GM23248 (cell line): ENCODE measurements around the gene CREB5. TPM values are rescaled to one million over a fixed set of nuclear protein-coding genes. Genes with fewer than 3 reads are reported as not detected.

Experiments used
- DNase-seq: peaks from one replicate; pipeline ENCODE4 v3.0.0-alpha.2; 2015
- H2AFZ ChIP-seq: fragments of 200-600 bp; sonication (generic); 2 replicates; pipeline ENCODE4 v1.6.1; 2016; ENCODE audit warnings: antibody characterized with exemption
- H3F3A ChIP-seq: fragments of 200-600 bp; sonication (generic); 2 replicates; pipeline ENCODE4 v1.6.1; 2016; ENCODE audit warnings: mild to moderate bottlenecking, antibody characterized with exemption, mixed run types; ENCODE audit not compliant: insufficient read depth
- H3K27ac ChIP-seq: fragments of 200-600 bp; sonication (generic); 2 replicates; pipeline ENCODE4 v1.5.1; 2016; ENCODE audit warnings: mild to moderate bottlenecking
- H3K27me3 ChIP-seq: fragments of 200-600 bp; sonication (generic); replicated peaks from 2 replicates; pipeline ENCODE4 v1.6.1; 2016; ENCODE audit warnings: mild to moderate bottlenecking; ENCODE audit not compliant: insufficient read depth
- H3K36me3 ChIP-seq: fragments of 200-600 bp; sonication (generic); 2 replicates; pipeline ENCODE4 v1.6.1; 2016; ENCODE audit warnings: low read depth, mild to moderate bottlenecking
- H3K4me1 ChIP-seq: fragments of 200-600 bp; sonication (generic); 2 replicates; pipeline ENCODE4 v1.6.1; 2016; ENCODE audit warnings: mild to moderate bottlenecking; ENCODE audit not compliant: insufficient read depth
- H3K4me2 ChIP-seq: fragments of 200-600 bp; sonication (generic); one replicate; pipeline ENCODE4 v1.6.1; 2016; ENCODE audit warnings: mild to moderate bottlenecking; ENCODE audit not compliant: unreplicated experiment
- H3K4me3 ChIP-seq: fragments of 200-600 bp; sonication (generic); 2 replicates; pipeline ENCODE4 v1.5.1; 2016; ENCODE audit warnings: mild to moderate bottlenecking
- H3K79me2 ChIP-seq: fragments of 200-600 bp; sonication (generic); 2 replicates; pipeline ENCODE4 v1.6.1; 2016; ENCODE audit warnings: mild to moderate bottlenecking; ENCODE audit not compliant: insufficient read depth
- H3K9ac ChIP-seq: fragments of 200-600 bp; sonication (generic); 2 replicates; pipeline ENCODE4 v1.6.1; 2016; ENCODE audit warnings: mild to moderate bottlenecking
- H3K9me2 ChIP-seq: fragments of 200-600 bp; sonication (generic); 2 replicates; pipeline ENCODE4 v1.6.1; 2016; ENCODE audit warnings: mixed run types, mild to moderate bottlenecking, moderate library complexity; ENCODE audit not compliant: insufficient read depth
- H3K9me3 ChIP-seq: fragments of 200-600 bp; sonication (generic); one replicate; pipeline ENCODE4 v1.6.1; 2017; ENCODE audit warnings: low read depth
- H4K20me1 ChIP-seq: fragments of 200-600 bp; sonication (generic); 2 replicates; pipeline ENCODE4 v1.6.0; 2016; ENCODE audit not compliant: insufficient read depth
- EZH2 ChIP-seq: fragments of 200-600 bp; sonication (generic); IDR thresholded peaks from 2 replicates; pipeline ENCODE4 v1.6.1; 2018; ENCODE audit warnings: antibody characterized with exemption, mild to moderate bottlenecking; ENCODE audit not compliant: insufficient read depth, poor library complexity, severe bottlenecking
- EZH2phosphoT487 ChIP-seq: fragments of 200-600 bp; sonication (generic); IDR thresholded peaks from 2 replicates; pipeline ENCODE4 v1.6.1; 2018; ENCODE audit warnings: antibody characterized with exemption, moderate library complexity, mild to moderate bottlenecking, low read depth; ENCODE audit not compliant: insufficient read depth
- WGBS, 2 experiments: methylation state at CpG; one replicate each; pipeline ENCODE4 v1.1.6; 2015 to 2017; ENCODE audit warnings: low lambda C conversion rate in 2 of 2, low coverage in 1 of 2; ENCODE audit errors: missing lambda C conversion rate in 2 of 2; 5-methylcytosine and 5-hydroxymethylcytosine counted together
- in situ Hi-C: fragments of 300-500 bp; cut with MboI; formaldehyde crosslinking; loops from 2 replicates; pipeline ENCODE4 v1.15.0; 2020
- polyA plus RNA-seq: library from polyadenylated mRNA; unstranded; fragments of >200 nt; fragmentation: Nextera tagmentation; extraction: Ambion mirVana; gene quantifications from 2 replicates; pipeline ENCODE4 v1.2.1, GENCODE V29; 2016
- total RNA-seq: library from RNA; depleted of rRNA; stranded (reverse); fragments of >200 nt; shearing (Covaris generic); gene quantifications from 2 replicates; pipeline ENCODE4 v1.2.3, GENCODE V29; 2014

CREB5 gene
- total and polyA plus RNA-seq, 2 experiments from 2014 or later = 13.6 to 19.2 TPM

DNA sequence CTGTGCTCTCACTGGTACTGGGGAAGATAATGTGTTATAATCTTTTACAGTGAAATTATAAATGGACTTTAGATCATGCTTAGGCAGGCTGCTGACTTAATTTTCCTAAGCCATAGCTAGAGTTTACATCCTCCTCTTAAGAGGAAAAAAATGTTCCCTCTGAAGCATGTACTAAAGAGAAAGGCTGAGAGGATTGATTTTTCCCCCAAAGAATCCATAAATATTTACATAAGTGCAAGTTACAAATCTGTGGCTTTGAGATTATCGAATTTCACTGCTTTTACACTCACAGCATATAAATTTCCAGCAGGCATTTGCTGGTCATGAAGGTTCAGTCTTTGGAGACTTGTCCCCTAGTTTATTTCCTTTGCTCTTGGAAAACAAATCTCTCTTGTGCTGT lies 43.7 kb downstream of the CREB5 start:
- in situ Hi-C loops = no loop called here
- no peak for DNase-seq

DNA sequence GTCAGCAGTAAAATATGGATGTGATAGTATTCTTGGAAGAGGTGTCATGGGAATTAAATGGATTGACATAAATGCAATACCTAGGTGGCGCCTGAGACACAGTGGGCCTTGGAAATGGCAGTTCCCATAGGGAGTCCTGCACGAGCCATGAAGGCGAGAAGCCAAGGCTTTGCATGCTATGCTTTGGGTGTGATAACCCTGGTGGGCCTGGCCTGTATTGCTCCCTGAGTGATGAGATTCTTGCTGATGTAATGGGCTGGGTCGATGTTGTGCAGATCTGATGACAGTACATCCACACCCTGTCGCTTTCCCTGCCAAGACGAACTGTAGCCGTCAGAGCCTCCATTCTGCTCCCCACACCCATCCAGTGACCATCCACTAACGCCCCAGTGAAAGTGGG lies 46.4 kb downstream of the CREB5 start:
- 66 to 68% methylated on average over 8 of the region's 8 CpGs for WGBS, 2 experiments
- no peak overlapping the region for H3K4me3 ChIP-seq
- no peaks in the 10 kb centered on the region for H3K9me3 ChIP-seq
- no peak overlapping the region for H2AFZ ChIP-seq
- no peaks in the 10 kb centered on the region for H3K36me3 ChIP-seq
- H3K27me3 ChIP-seq = no peaks in the 10 kb centered on the region
- DNase-seq = no peak
- in situ Hi-C loops = no loop called here
- H3K4me2 ChIP-seq = no peak overlapping the region
- no peaks in the 10 kb centered on the region for H4K20me1 ChIP-seq
- no peak overlapping the region for H3K9ac ChIP-seq
- H3K9me2 ChIP-seq = no peaks in the 10 kb centered on the region
- no peaks in the 10 kb centered on the region for H3F3A ChIP-seq
- H3K79me2 ChIP-seq = no peaks in the 10 kb centered on the region
- H3K27ac ChIP-seq = no peak overlapping the region
- H3K4me1 ChIP-seq = no peaks in the 10 kb centered on the region
- TF ChIP-seq EZH2phosphoT487 = no peak
- TF ChIP-seq EZH2 = no peak

More for the DNA sequence above, 43.7 kb downstream of the CREB5 start:
- no peak for TF ChIP-seq EZH2phosphoT487
- no peak for TF ChIP-seq EZH2
- H3K4me2 ChIP-seq = no peak overlapping the region
- no peaks in the 10 kb centered on the region for H4K20me1 ChIP-seq
- H3K9me3 ChIP-seq = no peaks in the 10 kb centered on the region
- H3F3A ChIP-seq = no peaks in the 10 kb centered on the region
- H3K4me1 ChIP-seq = no peaks in the 10 kb centered on the region
- H3K9ac ChIP-seq = no peak overlapping the region
- no peaks in the 10 kb centered on the region for H3K27me3 ChIP-seq
- H3K4me3 ChIP-seq = no peak overlapping the region
- 18 to 23% methylated on average over 1 of the region's 1 CpG for WGBS, 2 experiments
- H2AFZ ChIP-seq = no peak overlapping the region
- no peaks in the 10 kb centered on the region for H3K9me2 ChIP-seq
- H3K36me3 ChIP-seq = no peaks in the 10 kb centered on the region
- no peaks in the 10 kb centered on the region for H3K79me2 ChIP-seq
- no peak overlapping the region for H3K27ac ChIP-seq

DNA sequence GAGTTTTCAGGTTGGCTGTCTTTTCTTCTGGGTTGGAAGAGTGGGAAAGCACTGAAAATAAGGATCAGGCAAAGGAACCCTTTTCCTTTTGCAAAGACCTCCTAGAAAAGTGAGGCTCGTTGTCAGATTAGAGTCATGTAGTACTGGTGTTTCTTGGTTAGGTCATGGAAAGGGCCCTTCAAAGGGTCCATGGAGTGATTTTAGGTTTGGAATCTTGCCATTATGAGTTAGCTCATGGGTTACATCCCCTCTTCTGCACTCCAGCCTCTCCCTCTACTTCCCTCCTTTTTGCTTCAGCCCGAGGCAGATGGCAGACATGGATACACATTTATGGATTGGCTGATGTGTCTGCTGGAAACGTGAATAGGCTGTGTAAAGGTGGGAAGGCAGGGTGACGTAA lies 47.0 kb downstream of the CREB5 start:
- H3K36me3 ChIP-seq = no peaks in the 10 kb centered on the region
- H3K27me3 ChIP-seq = no peaks in the 10 kb centered on the region
- no peak overlapping the region for H3K4me3 ChIP-seq
- no peak overlapping the region for H2AFZ ChIP-seq
- in situ Hi-C loops = no loop called here
- H4K20me1 ChIP-seq = no peaks in the 10 kb centered on the region
- H3F3A ChIP-seq = no peaks in the 10 kb centered on the region
- no peak overlapping the region for H3K4me2 ChIP-seq
- H3K9me2 ChIP-seq = no peaks in the 10 kb centered on the region
- H3K4me1 ChIP-seq = no peaks in the 10 kb centered on the region
- H3K9me3 ChIP-seq = no peaks in the 10 kb centered on the region
- H3K79me2 ChIP-seq = no peaks in the 10 kb centered on the region
- no peak for DNase-seq
- TF ChIP-seq EZH2 (no peak), EZH2phosphoT487 (no peak)
- no peak overlapping the region for H3K27ac ChIP-seq
- WGBS, 2 experiments = 82 to 87% methylated on average over 4 of the region's 4 CpGs
- no peak overlapping the region for H3K9ac ChIP-seq

DNA sequence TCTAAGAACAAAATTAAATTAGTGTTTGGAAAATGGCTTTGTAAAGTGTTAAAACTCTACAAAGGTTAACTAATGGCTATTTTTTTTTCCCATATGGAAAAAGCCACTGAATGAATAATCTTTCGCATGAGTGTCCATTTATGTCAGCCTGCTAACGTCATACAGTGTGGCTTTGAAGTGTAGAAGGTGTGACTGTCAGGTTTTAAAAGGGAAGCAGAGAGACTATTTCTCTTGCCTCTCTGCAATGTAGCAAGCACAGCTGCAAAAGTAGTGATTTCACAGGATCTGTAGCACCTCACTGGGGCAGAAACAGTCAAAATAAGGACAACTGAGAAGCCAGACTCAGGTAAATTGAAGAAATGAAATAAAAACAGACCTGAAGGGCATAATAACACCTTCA lies 53.4 kb downstream of the CREB5 start:
- no peaks in the 10 kb centered on the region for H3K9me3 ChIP-seq
- H3K27me3 ChIP-seq = no peaks in the 10 kb centered on the region
- WGBS, 2 experiments = 66 to 77% methylated on average over 2 of the region's 2 CpGs
- H3F3A ChIP-seq = no peaks in the 10 kb centered on the region
- no peak overlapping the region for H3K27ac ChIP-seq
- in situ Hi-C loops = no loop called here
- H3K4me1 ChIP-seq = peaks cover 6% of the 10 kb centered on the region
- H3K9ac ChIP-seq = no peak overlapping the region
- no peaks in the 10 kb centered on the region for H3K79me2 ChIP-seq
- H2AFZ ChIP-seq = no peak overlapping the region
- DNase-seq = peak; percentile 2
- H3K4me2 ChIP-seq = no peak overlapping the region
- H3K9me2 ChIP-seq = no peaks in the 10 kb centered on the region
- H4K20me1 ChIP-seq = no peaks in the 10 kb centered on the region
- TF ChIP-seq EZH2phosphoT487 (no peak), EZH2 (no peak)
- H3K4me3 ChIP-seq = no peak overlapping the region
- no peaks in the 10 kb centered on the region for H3K36me3 ChIP-seq

DNA sequence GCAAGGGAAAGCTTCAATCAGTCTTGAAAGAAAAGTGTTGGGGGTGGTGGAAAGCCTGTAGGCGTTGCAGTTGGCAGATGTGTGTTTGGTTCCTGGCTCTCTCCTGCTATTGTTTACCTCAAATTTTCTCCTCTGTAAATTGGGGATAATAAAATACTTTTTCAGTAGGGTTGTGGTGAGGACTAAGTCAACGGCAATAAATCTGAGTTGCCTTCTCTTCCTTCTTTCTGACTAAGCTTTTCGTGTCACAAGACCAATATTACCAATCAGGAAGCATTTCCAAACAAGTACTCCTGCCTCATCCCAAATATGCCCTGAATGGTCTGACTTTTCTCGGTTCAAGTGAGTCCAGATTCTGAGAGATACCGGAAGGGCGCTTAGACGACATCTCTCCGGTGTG lies 54.0 kb downstream of the CREB5 start:
- Histone ChIP-seq H3K9me3 (no peaks in the 10 kb centered on the region), H3F3A (no peaks in the 10 kb centered on the region)
- in situ Hi-C loops = no loop called here

More for the DNA sequence above, 54.0 kb downstream of the CREB5 start:
- peaks cover 6% of the 10 kb centered on the region for H3K4me1 ChIP-seq
- no peaks in the 10 kb centered on the region for H3K36me3 ChIP-seq
- no peak for TF ChIP-seq EZH2phosphoT487
- no peak for TF ChIP-seq EZH2
- H2AFZ ChIP-seq = peak overlapping the region; percentile 71
- no peaks in the 10 kb centered on the region for H3K27me3 ChIP-seq
- no peak overlapping the region for H3K27ac ChIP-seq
- DNase-seq = peak; percentile 61
- H3K79me2 ChIP-seq = no peaks in the 10 kb centered on the region
- H3K9ac ChIP-seq = peak overlapping the region; percentile 2; the same call in 1 of the 2 replicates
- WGBS, 2 experiments = 21 to 33% methylated on average over 8 of the region's 8 CpGs
- H3K9me2 ChIP-seq = no peaks in the 10 kb centered on the region
- H3K4me2 ChIP-seq = peak overlapping the region; percentile 28
- H3K4me3 ChIP-seq = peak overlapping the region; percentile 34
- H4K20me1 ChIP-seq = no peaks in the 10 kb centered on the region
